HG03039 (cell line): Measurements from ENCODE around the gene PTPRT.

Experiments used
- ATAC-seq: cut with Tn5 transposase; IDR thresholded peaks from one replicate; pipeline ENCODE4 v1.9.1; 2021; ENCODE audit warnings: mild to moderate bottlenecking, moderate library complexity; ENCODE audit not compliant: unreplicated experiment

The PTPRT gene

DNA sequence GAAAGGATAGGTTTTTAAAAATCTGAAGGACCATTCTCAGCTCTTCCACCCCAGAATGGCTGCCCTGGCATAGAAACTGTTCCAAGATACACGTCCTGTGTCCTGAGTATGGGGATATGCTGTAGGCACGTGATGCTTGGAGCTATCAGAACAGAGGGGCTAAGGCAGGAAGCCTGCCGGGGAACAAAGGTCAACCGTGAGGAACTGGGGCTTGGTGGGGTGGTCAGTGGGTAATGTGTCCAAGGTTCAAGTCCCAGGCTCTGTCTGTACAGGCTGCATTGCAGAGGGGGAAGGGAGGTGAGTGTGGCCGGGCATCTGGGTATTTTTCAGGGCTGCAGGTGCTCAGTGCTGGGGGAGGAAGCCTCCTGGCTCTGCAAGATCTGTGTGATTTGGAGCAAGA is 1092.0 kb downstream of the PTPRT start:
- no peak for ATAC-seq

DNA sequence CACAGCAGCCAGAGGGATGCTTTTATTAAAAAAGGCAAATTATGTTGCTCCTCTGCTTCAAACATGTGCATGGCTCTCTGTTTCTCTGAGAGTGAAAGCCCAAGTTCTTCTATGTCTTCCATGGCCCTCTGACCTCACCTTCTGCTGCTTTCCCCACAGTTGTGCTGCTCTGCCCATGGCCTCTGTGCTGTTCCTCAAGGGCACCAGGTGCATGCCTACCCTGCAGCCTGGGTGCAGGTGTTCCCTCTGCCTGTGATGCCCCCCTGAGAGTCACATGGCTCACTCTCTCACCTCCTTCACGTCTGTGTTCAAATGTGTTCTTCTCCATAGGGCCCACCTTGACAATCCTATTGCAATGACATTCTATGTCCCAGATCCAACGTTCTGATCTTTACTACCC is 1094.5 kb downstream of the PTPRT start:
- ATAC-seq, result no peak

DNA sequence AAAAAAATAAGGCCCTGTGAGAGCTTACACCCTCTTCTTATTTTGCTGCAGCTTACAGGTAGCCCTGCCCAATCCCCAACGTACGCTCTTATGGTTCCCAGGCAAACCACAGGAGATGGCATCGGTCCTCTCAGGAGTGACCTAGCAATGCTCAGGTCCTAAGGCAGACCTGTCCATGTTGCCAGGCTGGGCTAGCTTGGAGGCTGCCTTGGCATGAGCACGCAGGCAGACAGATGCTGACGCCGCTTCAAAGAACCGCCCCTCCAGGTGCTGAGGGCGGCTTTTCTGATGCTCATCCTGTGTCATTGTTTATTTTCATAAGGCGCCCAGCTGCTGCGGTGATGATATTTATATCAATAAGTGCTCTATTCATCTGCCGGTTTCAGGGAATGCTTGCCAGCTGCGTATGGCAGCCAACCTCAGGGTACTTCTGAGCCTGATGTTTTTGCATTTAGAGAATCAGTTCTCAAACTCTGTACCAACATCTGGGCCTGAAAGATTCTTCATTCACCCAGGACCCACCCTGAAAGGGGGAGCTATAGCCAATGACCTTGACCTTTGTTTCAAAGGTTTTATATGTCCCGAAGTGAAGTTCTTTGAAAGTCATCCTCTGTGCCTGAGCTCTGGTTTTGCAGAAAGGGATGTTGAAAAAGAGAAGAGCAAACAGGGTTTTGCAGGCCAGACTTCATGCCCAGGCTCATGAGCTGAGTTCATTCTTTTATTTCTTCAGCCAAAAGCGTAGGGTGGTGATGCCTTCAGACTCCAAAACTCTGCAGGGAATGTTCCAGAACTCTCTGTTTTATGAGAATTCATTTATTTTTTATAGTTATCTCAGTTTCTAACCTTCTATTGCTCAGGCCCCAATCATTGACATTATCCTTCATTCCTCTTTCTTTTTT is 1095.9 kb downstream of the PTPRT start:
- no peak for ATAC-seq

DNA sequence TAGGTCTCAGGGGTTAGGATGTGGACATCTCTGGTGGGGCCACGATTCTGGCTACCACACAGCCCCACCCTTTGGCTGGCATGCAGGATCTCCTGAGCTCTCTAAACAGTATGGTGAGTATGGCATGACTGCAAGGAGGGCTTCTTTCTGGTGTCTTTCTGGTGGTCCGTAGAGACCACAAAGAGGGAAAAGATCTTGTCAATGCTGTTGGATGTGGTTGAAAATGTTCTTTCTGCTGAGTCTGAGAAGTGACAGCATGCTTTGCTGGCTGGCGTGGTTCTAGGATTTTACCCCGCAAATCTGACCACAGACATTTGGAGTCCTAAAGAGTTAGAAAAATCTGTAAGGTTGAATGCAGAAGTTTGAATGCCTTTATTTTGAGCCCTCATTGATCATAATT is 1096.7 kb downstream of the PTPRT start:
- no peak for ATAC-seq

DNA sequence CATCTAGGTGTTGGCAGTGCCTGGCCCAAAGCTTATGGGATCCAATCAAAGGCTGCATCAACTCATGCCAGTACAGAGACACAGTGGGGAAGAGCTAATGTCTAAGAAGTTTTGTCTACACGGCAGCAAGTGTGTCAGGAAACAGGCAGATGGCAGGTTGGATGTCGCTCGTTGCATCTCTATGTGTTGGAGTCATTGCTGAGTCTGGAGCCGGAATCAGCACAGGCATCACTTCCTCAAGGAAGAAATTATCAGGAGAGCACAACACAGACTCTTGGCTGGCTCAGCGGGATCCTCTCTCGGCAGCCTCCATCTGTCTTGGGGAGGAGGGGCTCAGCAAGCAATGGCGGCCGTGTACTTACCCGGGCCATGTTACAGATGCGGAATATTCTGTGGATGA is 1104.3 kb downstream of the PTPRT start:
- no peak for ATAC-seq

DNA sequence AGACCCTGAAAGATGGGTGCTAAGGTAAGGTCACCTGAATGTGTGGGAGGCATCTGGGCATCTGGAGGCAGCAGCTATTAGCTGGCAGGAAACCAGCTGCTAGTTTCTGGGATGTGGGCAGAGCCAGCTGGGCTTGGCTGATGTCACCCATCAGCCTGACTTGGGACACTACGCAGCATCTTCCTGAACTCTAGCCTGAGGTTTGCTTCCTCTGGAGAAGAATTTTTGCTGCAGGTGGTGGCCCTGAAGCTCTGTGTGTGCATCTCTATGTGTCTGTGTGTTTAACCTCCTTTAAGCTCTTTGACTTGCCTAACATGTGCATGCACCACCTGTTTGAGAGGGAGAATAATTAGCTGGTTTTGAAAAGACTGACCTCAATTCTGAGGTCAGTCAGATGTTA is 1106.4 kb downstream of the PTPRT start:
- no peak for ATAC-seq

DNA sequence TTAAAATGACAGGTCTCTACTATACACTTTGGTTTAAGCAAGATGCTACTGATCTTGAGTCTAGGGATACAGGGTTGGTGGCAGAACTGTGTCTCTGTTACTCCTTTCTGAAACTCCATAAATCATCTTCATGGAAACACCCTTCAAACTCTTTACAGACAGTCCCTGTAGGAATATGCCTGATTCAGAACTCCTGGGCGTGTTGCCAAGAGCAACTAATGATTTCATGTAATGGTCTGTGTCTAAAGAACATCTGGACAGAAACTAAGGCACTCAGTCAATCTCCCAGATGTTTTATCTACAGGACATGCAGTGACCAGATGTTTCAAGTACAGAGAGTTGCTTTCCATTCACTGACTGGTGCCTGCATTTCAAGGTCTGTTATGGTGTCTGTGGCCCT is 1107.1 kb downstream of the PTPRT start:
- ATAC-seq, result no peak

DNA sequence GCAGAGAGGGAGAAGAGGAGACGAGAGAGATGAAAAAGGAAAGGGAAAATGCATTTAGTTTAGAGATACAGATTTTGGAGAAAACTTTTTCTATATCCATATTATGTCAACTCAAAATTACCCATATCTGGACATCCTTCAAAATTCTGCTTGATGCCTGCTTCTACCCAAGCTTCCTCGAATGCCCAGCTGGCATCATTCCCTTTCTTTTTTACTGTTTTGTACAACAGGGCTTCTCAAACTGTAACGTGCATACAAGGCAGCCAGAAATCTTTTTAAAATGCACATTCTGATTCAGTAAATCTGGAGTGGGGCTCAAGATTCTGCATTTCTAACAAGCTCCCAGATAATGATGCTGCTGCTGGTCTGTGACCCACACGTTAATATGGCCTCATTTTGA is 1108.8 kb downstream of the PTPRT start:
- no peak for ATAC-seq

DNA sequence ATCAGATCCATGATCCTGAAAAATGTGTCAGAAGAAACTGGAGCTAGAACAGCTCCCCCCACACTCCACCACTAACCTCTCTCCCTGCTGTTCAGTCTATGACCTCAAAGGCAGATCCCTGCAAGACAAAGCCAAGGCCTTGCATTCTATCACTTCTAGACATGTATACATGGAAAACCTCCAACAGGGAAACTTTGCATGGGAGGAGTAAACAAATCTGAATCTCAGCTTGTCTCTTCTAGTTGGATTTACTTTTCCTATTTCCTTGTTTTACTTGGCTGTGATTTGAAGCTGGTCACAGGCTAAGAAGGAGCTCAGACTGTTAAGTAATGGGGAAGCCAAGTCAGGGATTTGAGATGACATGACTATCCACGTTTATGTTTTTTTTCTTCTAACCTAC is 1114.8 kb downstream of the PTPRT start:
- ATAC-seq, result no peak

DNA sequence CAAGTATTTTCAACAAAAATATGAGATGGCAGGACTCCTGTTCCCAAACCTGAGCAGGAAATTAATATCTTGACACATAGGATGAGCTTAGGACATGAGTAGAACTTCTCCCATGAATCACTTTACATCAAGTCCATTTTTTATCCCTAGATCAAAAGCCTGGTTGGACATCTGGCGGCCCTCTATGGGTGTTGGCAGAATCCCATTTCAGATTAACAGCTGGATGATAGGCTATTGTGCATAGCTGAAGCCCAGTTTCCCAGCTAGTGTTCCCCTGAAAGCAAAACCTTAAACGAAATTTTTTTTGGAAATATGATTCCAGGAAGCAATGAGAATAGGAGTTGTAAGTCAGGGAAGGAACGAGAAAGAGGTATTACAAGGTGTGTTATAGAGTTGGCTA is 1122.1 kb downstream of the PTPRT start:
- ATAC-seq, result no peak

DNA sequence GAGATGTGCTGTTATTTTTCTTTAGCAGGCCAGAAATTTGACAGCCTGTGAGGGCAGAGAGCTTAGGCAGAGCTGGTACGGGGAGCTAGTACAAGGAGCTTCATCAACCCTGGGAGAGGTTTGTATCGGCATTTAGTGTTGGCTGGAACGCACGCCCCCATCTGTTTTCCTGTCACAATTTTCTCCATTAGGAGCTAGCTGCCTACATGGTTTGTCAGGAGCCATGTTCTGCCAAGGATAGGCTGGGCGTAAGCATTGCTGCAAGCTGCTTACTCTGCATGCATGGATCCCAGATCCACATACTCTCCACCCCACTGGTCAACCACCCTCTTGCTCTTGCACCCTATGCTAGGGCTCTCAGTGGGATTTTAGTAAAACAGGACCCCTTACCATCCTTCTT is 1122.5 kb downstream of the PTPRT start:
- ATAC-seq, result no peak

DNA sequence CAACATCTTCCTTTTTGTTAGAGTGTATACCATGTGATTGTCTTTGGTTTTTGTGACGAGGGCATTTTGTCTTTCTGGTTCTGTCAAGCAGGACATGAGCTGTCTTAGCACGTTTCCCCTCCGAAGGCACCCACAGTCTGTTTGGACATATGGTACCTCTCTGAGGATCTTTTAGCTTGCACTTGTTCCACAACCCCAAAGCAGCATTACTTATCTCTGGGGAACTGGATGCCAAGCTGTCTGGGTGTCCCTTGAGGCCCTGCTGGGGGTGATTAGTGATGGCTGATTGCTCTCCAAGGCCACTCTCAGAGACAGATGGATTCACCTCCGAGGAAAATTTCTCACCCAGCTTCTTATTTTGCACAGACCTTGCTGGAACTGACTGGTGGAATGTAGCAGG is 1126.6 kb downstream of the PTPRT start:
- ATAC-seq, result no peak

DNA sequence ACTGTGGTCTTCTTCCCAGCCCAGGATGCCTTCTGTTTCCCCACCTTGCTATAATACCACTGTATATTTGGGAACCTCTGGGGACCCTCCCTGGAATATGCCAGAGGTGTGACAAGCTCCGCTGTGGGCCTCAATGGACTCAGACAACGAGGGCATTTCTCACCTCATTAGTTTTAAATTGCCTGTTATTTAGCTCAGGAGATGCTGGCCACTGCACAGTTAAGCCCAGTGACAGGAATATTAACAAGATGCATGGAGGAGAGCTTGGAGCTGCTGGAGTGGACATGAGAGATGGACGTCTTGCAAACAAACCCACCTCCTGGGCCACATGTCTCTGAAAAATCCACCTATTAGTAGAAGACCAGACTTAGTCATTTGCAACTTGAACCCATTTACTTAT is 1136.4 kb downstream of the PTPRT start:
- no peak for ATAC-seq

DNA sequence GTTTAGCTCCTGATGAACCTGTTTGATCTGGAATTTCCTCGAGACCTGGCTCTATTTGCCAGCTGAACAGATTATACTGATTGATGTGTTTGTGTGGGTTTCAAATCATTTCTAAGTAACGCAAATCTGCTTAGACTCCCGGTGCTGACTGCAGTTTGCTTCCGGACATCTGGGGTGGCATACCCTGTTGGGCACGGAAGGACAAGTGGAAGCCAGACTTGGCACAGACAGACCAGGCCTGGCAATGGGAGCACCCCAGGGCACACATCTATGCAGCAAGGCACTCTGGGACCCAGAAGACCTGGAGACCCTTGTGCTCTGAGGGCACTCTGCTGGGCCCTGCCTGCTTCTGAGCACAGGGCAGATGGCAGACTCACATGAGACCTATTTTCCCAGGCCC is 1137.8 kb downstream of the PTPRT start:
- no peak for ATAC-seq

DNA sequence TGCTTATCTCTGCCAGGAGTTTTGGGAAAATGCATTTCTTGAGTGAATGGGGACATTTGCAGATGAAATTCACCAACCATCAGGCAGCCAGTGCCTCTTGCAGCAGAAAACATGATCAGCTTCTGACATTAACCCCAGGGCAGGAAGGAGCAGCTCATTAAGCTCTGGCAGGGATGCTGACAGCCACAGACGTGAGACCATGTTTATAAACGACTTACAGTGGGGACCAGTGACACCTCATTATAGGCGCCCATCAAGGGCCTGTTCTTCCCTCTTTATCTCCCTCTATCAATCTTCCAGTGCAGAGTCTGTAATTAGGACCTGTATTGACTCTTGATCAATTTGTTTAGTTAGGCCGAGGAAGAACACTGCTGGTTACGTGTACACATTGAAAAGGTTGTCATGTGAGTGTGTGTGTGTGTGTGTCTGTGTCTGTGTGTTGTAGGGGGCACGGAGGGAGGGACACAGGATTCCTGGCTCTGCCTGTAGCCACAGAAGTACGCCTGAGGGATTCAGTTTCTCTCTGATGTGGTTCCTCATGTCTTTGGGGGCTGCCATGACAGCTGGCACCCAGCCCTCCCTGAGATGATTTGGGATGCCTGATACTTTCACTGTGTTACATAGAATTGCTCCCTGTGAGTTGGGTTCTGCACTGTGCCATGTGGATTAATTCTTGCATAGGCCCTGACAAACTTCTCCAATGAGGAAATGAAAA is 1143.2 kb downstream of the PTPRT start:
- ATAC-seq, result no peak

DNA sequence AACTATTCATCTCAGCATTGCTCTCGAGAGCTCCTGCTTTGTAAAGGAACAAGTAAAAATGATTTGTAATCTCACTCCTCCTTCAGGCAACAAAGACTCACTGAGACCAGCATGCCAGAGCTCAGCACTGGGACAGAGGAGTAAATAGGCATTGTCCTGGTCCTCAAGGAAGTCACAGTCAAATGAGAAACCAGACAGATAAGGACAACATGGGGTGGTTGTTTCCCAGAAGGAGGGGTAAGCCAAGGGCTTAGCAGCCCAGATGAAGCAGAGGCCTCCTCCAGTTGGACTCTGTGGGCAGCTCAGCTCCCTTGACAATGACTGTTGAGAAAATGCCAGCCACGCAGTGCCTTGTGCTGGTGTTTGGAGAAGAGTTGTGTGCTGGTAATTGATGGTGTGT is 1145.8 kb downstream of the PTPRT start:
- ATAC-seq, result no peak

DNA sequence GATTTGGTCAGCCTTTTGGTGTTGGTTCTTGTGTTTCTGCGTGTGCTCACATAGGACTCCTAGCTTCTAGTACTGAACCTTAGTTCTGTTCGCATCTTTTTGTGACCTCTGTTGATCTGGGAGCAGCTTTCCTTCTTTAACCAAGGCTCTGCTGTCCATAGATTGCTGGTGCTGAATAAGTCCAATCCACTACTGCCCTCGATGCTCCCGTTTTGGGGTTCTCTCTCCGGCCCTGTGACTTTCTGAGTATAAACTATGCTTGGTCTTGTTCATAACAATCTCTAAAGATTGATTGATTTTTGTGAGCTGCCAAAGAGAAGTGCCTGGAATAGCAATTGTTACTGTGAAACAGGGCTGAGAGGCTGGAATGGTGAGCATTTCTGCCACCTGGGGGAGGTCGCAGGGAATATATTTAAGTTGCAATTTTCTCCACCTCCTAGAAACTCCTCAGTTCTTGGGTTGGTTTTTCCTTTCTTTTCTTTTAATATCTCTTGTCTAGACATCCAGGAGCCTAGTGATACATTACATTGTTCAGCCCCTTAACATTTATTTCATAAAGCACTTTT is 1148.6 kb downstream of the PTPRT start:
- no peak for ATAC-seq

DNA sequence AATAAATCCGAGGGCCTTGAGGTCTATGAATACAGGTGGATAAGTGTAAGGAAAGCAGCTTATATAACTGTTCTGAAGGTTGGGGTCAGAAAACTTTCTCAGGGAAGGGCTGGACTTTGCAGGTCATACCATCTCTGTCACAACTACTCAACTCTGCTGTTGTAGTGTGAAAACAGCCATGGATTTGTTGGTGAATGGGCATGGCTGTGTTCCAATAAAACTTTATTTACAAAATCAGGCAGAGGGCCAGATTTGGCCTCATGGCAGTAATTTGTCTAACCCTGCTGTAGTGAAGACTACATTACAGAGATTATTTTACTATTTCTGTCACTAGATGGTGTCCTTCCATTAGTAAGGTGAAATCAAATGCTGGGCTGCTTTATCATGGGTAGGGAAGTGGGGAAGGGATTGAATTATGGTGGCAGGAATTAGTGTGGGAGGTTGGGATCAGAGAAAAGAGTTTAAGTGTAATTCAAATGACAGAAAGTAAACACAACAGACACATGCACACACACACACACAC is 1161.9 kb downstream of the PTPRT start:
- no peak for ATAC-seq

DNA sequence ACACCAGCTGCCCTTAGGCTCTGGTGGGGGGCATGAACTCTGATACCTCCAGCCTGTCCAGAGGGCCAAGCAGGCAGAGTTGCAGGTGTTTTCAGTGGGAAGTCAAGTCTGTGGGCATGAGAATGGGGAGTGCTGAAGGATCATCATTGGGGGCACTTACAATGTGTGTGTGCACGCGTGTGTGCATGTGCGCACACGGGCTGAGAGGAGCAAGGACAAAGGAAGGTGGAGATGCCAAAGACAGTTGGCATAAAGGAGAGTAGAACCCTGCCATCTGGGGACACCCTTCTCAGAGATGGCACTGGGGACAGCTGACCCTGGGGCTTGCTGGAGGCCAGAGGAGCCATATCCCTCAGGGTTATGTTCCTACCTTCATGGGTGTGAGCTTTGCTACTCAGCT is 1163.1 kb downstream of the PTPRT start:
- no peak for ATAC-seq

DNA sequence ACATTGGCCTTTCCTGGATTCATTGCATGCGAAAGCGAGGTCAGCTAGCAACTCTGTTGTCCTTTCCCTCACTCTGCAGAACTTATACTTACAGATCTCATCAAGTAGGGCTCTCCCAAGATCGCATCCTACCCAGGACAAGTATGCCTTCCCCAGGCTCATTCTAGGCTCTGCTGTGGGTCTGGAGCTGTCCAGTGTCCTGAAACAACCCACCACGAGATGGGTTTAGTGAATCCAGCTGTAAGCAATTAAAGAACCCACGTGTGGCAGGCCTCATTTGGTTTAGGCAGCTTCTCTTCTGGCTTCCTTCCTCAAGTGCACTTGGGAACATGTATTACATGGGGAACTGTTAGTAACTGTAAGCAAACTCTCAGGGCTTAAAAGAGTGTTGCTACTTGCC is 1165.1 kb downstream of the PTPRT start:
- ATAC-seq, result no peak
